ENCODE results near the gene CCNB3. TPM values are rescaled to one million over a fixed set of nuclear protein-coding genes. Genes with fewer than 3 reads are reported as not detected.

The CCNB3 gene
- polyA plus RNA-seq, 1 experiment = 0.11 TPM

- ChIA-PET CTCF (no interaction called here), POLR2A (no interaction called here)
- Histone ChIP-seq H3K36me3 (ENCODE audit: control insufficient read depth, insufficient read depth, low read length) (no peaks in the 10 kb centered on the region), H3K27me3 (ENCODE audit: control insufficient read depth, insufficient read depth, low read length) (no peaks in the 10 kb centered on the region), H3K4me3 (ENCODE audit: low read depth, low read length) (no peak overlapping the region)
- TF ChIP-seq CTCF (IDR thresholded peaks at IDR 0.05; ENCODE audit: insufficient read depth, low read depth, low read length) = no peak
- no peak for DNase-seq (ENCODE audit: low read depth)
These were observed 15.5 kb upstream of the CCNB3 start for GRCh38 chrX:50188859-50189600.

DNA sequence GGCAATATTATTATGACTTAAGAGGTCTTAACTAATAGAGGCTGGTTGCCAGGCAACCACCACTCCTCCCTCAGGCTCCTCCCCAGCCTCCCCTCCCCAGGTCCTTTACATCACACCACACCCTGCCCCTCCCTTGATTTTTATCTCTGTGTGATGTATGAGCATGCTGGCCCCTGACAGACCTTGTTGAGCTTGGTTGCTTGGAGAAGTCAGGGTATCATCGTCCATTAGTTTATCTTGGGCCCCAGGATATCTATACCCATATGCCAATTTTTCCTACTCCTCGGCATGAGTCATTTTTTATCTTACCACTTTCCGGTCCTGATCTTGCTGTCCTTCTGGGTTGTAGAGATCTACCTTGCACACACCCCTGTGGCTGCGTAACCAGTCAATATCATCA, 6.2 kb upstream of the CCNB3 start:
- TF ChIP-seq CTCF (IDR thresholded peaks at IDR 0.05; ENCODE audit: insufficient read depth, low read depth, low read length) = no peak
- DNase-seq (ENCODE audit: low read depth) = no peak
- H3K36me3 ChIP-seq (ENCODE audit: control insufficient read depth, insufficient read depth, low read length) = no peaks in the 10 kb centered on the region
- CTCF ChIA-PET = no interaction called here
- POLR2A ChIA-PET = no interaction called here
- no peaks in the 10 kb centered on the region for H3K27me3 ChIP-seq (ENCODE audit: control insufficient read depth, insufficient read depth, low read length)
- no peak overlapping the region for H3K4me3 ChIP-seq (ENCODE audit: low read depth, low read length)

- no peak for TF ChIP-seq CTCF (IDR thresholded peaks at IDR 0.05; ENCODE audit: insufficient read depth, low read depth, low read length)
- CTCF ChIA-PET = interaction anchor here (1.0 kb wide), 1 partner anchor 282 kb away, joined by 3 read pairs; no protein-coding TSS in a partner anchor
These were observed 3.7 kb upstream of the CCNB3 start, which contains the start of gene AKAP4 for GRCh38 chrX:50200907-50201306. Gene AKAP4, minus strand, starts transcription at chrX:50201007. Its CDS starts 118 bp downstream, at chrX:50200889.

DNA sequence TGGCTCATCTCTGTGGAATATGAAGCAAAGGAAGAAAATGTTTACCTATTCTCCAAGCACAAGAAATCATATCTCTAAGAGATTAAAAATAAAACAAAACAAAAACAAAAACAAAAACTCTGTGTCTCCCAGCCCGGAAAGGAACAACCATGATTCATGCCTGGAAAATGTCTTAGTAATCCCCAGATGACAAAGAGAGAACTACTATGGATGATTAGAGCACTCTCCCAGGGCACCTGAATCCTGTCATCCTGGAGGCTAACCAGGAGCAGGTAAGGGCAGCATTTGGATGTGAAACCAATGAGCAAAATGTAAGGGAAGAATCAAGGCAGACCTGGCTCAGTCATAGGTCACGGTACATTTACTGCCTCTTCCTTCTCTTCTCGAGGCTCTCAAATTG, 2.0 kb upstream of the CCNB3 start:
- no peaks in the 10 kb centered on the region for H3K27me3 ChIP-seq (ENCODE audit: control insufficient read depth, insufficient read depth, low read length)
- H3K36me3 ChIP-seq (ENCODE audit: control insufficient read depth, insufficient read depth, low read length) = no peaks in the 10 kb centered on the region
- POLR2A ChIA-PET = no interaction called here
- CTCF ChIA-PET = no interaction called here
- TF ChIP-seq CTCF (IDR thresholded peaks at IDR 0.05; ENCODE audit: insufficient read depth, low read depth, low read length) = no peak
- no peak overlapping the region for H3K4me3 ChIP-seq (ENCODE audit: low read depth, low read length)
- no peak for DNase-seq (ENCODE audit: low read depth)

More at GRCh38 chrX:50200907-50201306, 3.7 kb upstream of the CCNB3 start, which contains the start of gene AKAP4:
- Histone ChIP-seq H3K36me3 (ENCODE audit: control insufficient read depth, insufficient read depth, low read length) (no peaks in the 10 kb centered on the region), H3K27me3 (ENCODE audit: control insufficient read depth, insufficient read depth, low read length) (no peaks in the 10 kb centered on the region), H3K4me3 (ENCODE audit: low read depth, low read length) (no peak within 1 kb of the TSS)
- no peak for DNase-seq (ENCODE audit: low read depth)
- POLR2A ChIA-PET = interaction anchor here (0.6 kb wide), 1 partner anchor 45 kb away, joined by 3 read pairs; no protein-coding TSS in a partner anchor

GRCh38 chrX:50206753-50207152, 2.2 kb downstream of the CCNB3 start:
- H3K27me3 ChIP-seq (ENCODE audit: control insufficient read depth, insufficient read depth, low read length) = no peaks in the 10 kb centered on the region
- DNase-seq (ENCODE audit: low read depth) = no peak
- H3K4me3 ChIP-seq (ENCODE audit: low read depth, low read length) = no peak overlapping the region
- POLR2A ChIA-PET = no interaction called here
- no peaks in the 10 kb centered on the region for H3K36me3 ChIP-seq (ENCODE audit: control insufficient read depth, insufficient read depth, low read length)
- no peak for TF ChIP-seq CTCF (IDR thresholded peaks at IDR 0.05; ENCODE audit: insufficient read depth, low read depth, low read length)
- CTCF ChIA-PET = interaction anchor here (1.9 kb wide), 1 partner anchor 107 kb away, joined by 5 read pairs; no protein-coding TSS in a partner anchor

All from BJ (cell line).